ENCODE results near the gene MSL3.

GRCh38 chrX:11768039-11768438 is 10.0 kb downstream of the MSL3 start:
- TF ChIP-seq CTCF (optimal IDR thresholded peaks at IDR 0.05 in 1 of 3, IDR thresholded peaks at IDR 0.05 in 1 of 3, conservative IDR thresholded peaks at IDR 0.05 in 1 of 3; ENCODE audit: extremely low read depth in 1 of 3, insufficient read depth in 2 of 3, low read length in 3 of 3), result no peak
- TF ChIP-seq EZH2 (IDR thresholded peaks at IDR 0.05; ENCODE audit: low read length), result no peak

Data from keratinocyte (primary cell).